B cell (primary cell): Measurements from ENCODE around the gene HIP1R. TPM values are rescaled to one million over a fixed set of nuclear protein-coding genes. Genes with fewer than 3 reads are reported as not detected.

ENCODE experiments used
- ATAC-seq: fragments of 200-7000 bp; cut with Tn5 transposase; one replicate; pipeline ENCODE4 v1.10.0; 2021; ENCODE audit warnings: low read depth, mild to moderate bottlenecking, moderate number of reproducible peaks, moderate library complexity
- CTCF ChIA-PET: fragments of 350-600 bp; sonication (Branson Sonifier 250); formaldehyde crosslinking; loops from one replicate; lab custom pipeline; 2021; ENCODE audit warnings: antibody characterized with exemption, inconsistent platforms; lab: Charles Lee
- POLR2A ChIA-PET: fragments of 350-600 bp; sonication (Branson Sonifier 250); formaldehyde crosslinking; loops from one replicate; lab custom pipeline; 2021; ENCODE audit warnings: antibody characterized with exemption; lab: Charles Lee
- DNase-seq: peaks from one replicate; pipeline ENCODE4 v3.0.0; 2013
- H2AFZ ChIP-seq: 2 replicates; pipeline ENCODE4 v1.6.1; 2012; ENCODE audit warnings: mild to moderate bottlenecking, low read depth, low read length; ENCODE audit not compliant: insufficient read depth, poor library complexity, severe bottlenecking
- H3K27ac ChIP-seq, 2 donors: 1 replicate in 1 of 2; 2 replicates in 1 of 2; pipeline ENCODE4 v1.5.1; 2012 to 2013; ENCODE audit warnings: low read length in 2 of 2, mild to moderate bottlenecking in 2 of 2, moderate library complexity in 1 of 2
- H3K27me3 ChIP-seq, 4 experiments: fragments of 200-600 bp in 1 of 4; sonication (generic) in 1 of 4; replicated peaks in 1 of 4; 1 replicate in 2 of 4; 2 replicates in 2 of 4; pipeline versions ENCODE4 v1.6.1 to v1.7.0; 2013 to 2016; ENCODE audit warnings: low read length in 3 of 4, mild to moderate bottlenecking in 2 of 4, mixed read lengths in 1 of 4, moderate library complexity in 1 of 4; ENCODE audit not compliant: insufficient read depth in 4 of 4, control insufficient read depth in 3 of 4; ENCODE audit errors: control extremely low read depth in 1 of 4
- H3K36me3 ChIP-seq, 2 experiments: replicated peaks in 1 of 2; 1 replicate in 1 of 2; 2 replicates in 1 of 2; pipeline versions ENCODE4 v1.6.1 to v1.7.1; 2013; ENCODE audit warnings: low read length in 1 of 2; ENCODE audit not compliant: insufficient read depth in 2 of 2, control insufficient read depth in 1 of 2; ENCODE audit errors: control extremely low read depth in 1 of 2, extremely low read depth in 1 of 2
- H3K4me1 ChIP-seq, 2 donors: fragments of 200-600 bp in 1 of 2; sonication (generic) in 1 of 2; 1 replicate in 1 of 2; 2 replicates in 1 of 2; pipeline versions ENCODE4 v1.5.1 to v1.6.1; 2013 to 2017; ENCODE audit warnings: low read length in 2 of 2; ENCODE audit not compliant: control insufficient read depth in 2 of 2, insufficient read depth in 2 of 2
- H3K4me2 ChIP-seq: replicated peaks from 2 replicates; pipeline ENCODE3; 2012; ENCODE audit warnings: mild to moderate bottlenecking, low read depth, low read length; ENCODE audit not compliant: poor library complexity, severe bottlenecking
- H3K4me3 ChIP-seq, 5 experiments: fragments of 200-600 bp in 1 of 5; sonication (generic) in 1 of 5; 1 replicate in 3 of 5; 2 replicates in 2 of 5; pipeline versions ENCODE4 v1.5.1 to v1.7.0; 2011 to 2016; ENCODE audit warnings: low read length in 4 of 5, mild to moderate bottlenecking in 4 of 5, low read depth in 2 of 5, control low read depth in 1 of 5, moderate library complexity in 1 of 5; ENCODE audit not compliant: insufficient read depth in 1 of 5; ENCODE audit errors: control extremely low read depth in 1 of 5, extremely low read depth in 1 of 5
- H3K79me2 ChIP-seq: fragments of 200-600 bp; sonication (generic); one replicate; pipeline ENCODE4 v1.6.0; 2016; ENCODE audit warnings: low read length; ENCODE audit not compliant: control insufficient read depth, insufficient read depth
- H3K9ac ChIP-seq: fragments of 200-600 bp; sonication (generic); 2 replicates; pipeline ENCODE4 v1.6.1; 2017; ENCODE audit warnings: mild to moderate bottlenecking, low read length, moderate library complexity
- H3K9me3 ChIP-seq, 3 donors: one replicate each; pipeline versions ENCODE4 v1.6.1 to v1.7.1; 2013; ENCODE audit warnings: low read length in 2 of 3; ENCODE audit not compliant: control insufficient read depth in 2 of 3, insufficient read depth in 1 of 3; ENCODE audit errors: control extremely low read depth in 1 of 3
- H4K20me1 ChIP-seq: 2 replicates; pipeline ENCODE4 v1.6.0; 2012; ENCODE audit warnings: mild to moderate bottlenecking, low read length; ENCODE audit not compliant: insufficient read depth, control insufficient read depth, poor library complexity, severe bottlenecking
- H3K27ac Mint-ChIP-seq: one replicate; pipeline ENCODE4 v1.8.0; 2021; ENCODE audit warnings: mixed read lengths
- H3K27me3 Mint-ChIP-seq: one replicate; pipeline ENCODE4 v1.8.0; 2021; ENCODE audit warnings: mixed read lengths
- H3K4me1 Mint-ChIP-seq: one replicate; pipeline ENCODE4 v1.8.0; 2021; ENCODE audit warnings: mixed read lengths
- H3K4me3 Mint-ChIP-seq: one replicate; pipeline ENCODE4 v1.8.0; 2021; ENCODE audit warnings: mixed read lengths
- H3K9me3 Mint-ChIP-seq: one replicate; pipeline ENCODE4 v1.8.0; 2022; ENCODE audit warnings: mixed read lengths; ENCODE audit not compliant: insufficient read depth
- CTCF ChIP-seq: fragments of 200-600 bp; IDR thresholded peaks from one replicate; pipeline ENCODE4 v1.8.0; 2022; ENCODE audit warnings: antibody characterized with exemption, mild to moderate bottlenecking
- EZH2 ChIP-seq: IDR thresholded peaks from 2 replicates; pipeline ENCODE4 v1.6.1; 2012; ENCODE audit warnings: borderline replicate concordance, low read depth, mild to moderate bottlenecking, moderate library complexity, low read length; ENCODE audit not compliant: insufficient read depth, poor library complexity, severe bottlenecking
- WGBS: methylation state at CpG from one replicate; pipeline ENCODE4 v1.1.5; 2013; ENCODE audit warnings: missing lambda C conversion rate; ENCODE audit not compliant: insufficient coverage; 5-methylcytosine and 5-hydroxymethylcytosine counted together
- intact Hi-C: fragments of 100-400 bp; cut with micrococcal nuclease; formaldehyde crosslinking; loops from one replicate; pipeline ENCODE4 v1.10.0; 2022
- polyA plus RNA-seq: library from polyadenylated mRNA; depleted of rRNA; stranded (reverse); fragments of >200 nt; gene quantifications from 2 replicates; pipeline ENCODE4 v1.2.3, GENCODE V29; 2012
- total RNA-seq, 2 donors: library from RNA; stranded (reverse); fragments of 120-200 nt in 1 of 2; gene quantifications; 1 replicate in 1 of 2; 2 replicates in 1 of 2; pipeline versions ENCODE4 v1.2.3 to v1.2.4, GENCODE V29; 2013 to 2022

HIP1R gene
- total and polyA plus RNA-seq, 2 donors (not counting 1 experiment from before 2014, with no cell fraction given) = 289 to 390 TPM

- intact Hi-C loops = no loop called here
Measured at GRCh38 chr12:122855928-122856831, 20.9 kb downstream of the HIP1R start.

More at GRCh38 chr12:122855928-122856831, 20.9 kb downstream of the HIP1R start:
- Mint-ChIP-seq H3K9me3 (no peaks in the 10 kb centered on the region), H3K4me3 (no peak overlapping the region), H3K27ac (no peak overlapping the region), H3K27me3 (no peaks in the 10 kb centered on the region), H3K4me1 (peaks cover 12% of the 10 kb centered on the region)
- Histone ChIP-seq H3K9me3 (no peaks in the 10 kb centered on the region), H2AFZ (no peak overlapping the region), H3K36me3 (peaks cover 3 to 89% of the 10 kb centered on the region in 2 experiments), H3K27ac (no peak overlapping the region), H3K4me3 (no peak overlapping the region), H3K27me3 (no peaks in the 10 kb centered on the region), H3K4me1 (peaks cover 9 to 17% of the 10 kb centered on the region in 2 donors), H3K4me2 (no peak overlapping the region), H3K79me2 (peaks cover 5% of the 10 kb centered on the region), H4K20me1 (peaks cover 66% of the 10 kb centered on the region), H3K9ac (no peak overlapping the region)
- no peak for DNase-seq
- ChIA-PET POLR2A (interaction anchor here (0.9 kb wide), 1 partner anchor 23 kb away, joined by 3 read pairs; no protein-coding TSS in a partner anchor), CTCF (interaction anchor here (0.9 to 19.2 kb wide), 8 partner anchors 9 to 95 kb away, joined by 3 to 388 read pairs (median 3); no protein-coding TSS in a partner anchor)
- ATAC-seq = no peak
- WGBS = 95% methylated on average over 39 of the region's 40 CpGs
- TF ChIP-seq CTCF = no peak
- TF ChIP-seq EZH2 = no peak
